Bone marrow (tissue), 2 donors: ENCODE data around the gene LARP4B.

Source experiments
- DNase-seq, 2 donors: peaks; one replicate each; lab custom pipeline; 2025; lab: John Stamatoyannopoulos, UW

LARP4B gene

GRCh38 chr10:866577-866941, 64.9 kb downstream of the LARP4B start:
- no peak for DNase-seq

- no peak for DNase-seq
Observed at GRCh38 chr10:865924-866576, 65.5 kb downstream of the LARP4B start.

DNA sequence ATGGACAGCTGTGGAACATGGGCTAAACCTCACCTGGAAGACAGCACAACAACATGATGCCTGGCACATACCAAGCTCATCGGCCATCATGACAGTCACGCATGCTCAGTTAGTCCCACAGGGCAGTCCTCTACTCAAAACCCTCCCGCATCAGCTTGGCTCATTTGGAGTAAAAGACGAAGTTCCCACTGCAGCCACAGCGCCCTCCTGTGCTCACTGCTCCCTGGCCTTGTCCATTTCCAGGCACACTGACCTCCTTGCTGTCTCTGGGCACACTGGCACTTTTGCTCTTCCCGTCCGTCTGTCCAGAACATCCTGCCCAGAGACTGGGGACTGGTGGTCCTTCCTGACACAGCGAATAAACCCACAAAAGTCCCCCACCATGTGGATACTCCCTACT, 66.2 kb downstream of the LARP4B start:
- DNase-seq: no peak

DNA sequence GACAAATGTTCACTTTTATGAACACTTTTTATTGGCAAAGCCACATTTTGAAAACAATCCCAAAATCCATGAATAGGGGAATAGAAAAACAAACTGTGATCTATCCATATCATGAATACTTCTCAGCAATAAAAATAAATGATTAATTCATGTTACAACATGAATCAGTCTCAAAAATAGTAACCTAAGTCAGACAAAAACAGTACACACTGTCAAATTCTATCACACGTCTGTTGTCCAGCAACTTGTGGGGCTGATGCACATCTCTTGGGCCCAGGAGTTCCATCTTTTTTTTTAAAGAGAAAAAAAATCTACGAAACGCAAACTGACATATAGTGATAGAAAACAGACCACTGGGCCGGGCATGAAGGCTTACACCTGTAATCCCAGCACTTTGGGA, 71.0 kb downstream of the LARP4B start:
- DNase-seq: no peak

- DNase-seq: no peak
Observed at GRCh38 chr10:856416-857157, 74.9 kb downstream of the LARP4B start.

- DNase-seq: no peak
Observed at GRCh38 chr10:855671-856070, 75.8 kb downstream of the LARP4B start.

- no peak for DNase-seq
Observed at GRCh38 chr10:855079-855478, 76.4 kb downstream of the LARP4B start.

GRCh38 chr10:853017-853416, 78.5 kb downstream of the LARP4B start:
- no peak for DNase-seq

DNA sequence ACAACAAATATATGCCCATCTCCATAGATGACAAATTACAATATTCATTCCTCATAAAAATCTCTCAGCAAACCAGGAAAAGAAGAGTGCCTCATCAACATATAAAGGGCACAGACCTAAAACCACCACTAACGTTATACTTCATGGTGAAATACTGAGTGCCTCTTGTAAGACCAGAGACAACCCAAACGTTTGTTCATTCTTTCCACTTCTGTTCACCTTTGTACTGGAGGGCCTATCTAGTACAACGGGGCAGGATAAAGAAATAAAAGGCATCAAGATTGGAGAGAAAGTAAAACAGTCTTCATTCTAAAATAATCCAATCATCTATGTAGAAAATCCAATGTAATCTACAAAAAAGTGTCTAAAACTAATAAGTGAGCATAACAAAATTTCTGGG, 79.1 kb downstream of the LARP4B start:
- no peak for DNase-seq

DNA sequence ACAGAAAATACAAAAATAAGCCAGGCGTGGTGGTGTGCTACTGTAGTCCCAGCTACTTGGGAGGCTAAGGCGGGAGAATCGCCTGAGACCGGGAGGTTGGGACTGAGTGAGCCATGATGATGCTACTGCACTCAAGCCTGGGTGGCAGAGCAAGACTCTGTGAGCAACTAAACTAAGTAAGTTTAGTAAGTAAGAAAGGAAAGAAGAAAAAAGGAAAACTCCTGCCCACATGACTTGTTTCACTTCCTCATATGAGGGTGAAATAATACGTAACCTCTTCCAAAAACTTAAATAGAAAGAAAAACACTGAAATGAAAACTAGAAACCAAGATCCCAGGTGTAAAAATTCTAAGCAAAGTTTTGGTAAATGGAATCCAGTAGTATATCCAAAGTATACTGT, 79.6 kb downstream of the LARP4B start:
- no peak for DNase-seq

GRCh38 chr10:850093-850492, 81.4 kb downstream of the LARP4B start:
- no peak for DNase-seq

DNA sequence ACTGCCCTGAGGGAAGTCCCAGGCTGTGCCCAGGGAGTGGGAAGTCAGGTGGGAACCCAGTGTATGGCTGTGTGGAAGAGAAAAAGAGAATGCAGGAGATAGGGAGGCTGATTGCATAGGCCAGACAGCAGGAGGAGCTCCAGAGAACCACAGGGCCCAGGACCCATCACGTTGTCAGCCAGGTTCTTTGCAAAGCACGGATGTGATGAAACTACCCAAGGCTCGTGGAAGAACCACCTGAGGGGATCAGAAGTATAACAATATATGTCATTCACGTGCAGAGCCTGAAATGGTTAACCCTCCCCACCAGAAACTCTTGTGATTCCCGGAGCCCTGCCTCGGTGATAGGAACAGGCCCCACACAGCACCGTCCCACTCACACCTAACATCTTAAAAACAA, 83.6 kb downstream of the LARP4B start:
- no peak for DNase-seq

- DNase-seq: no peak
Observed at GRCh38 chr10:846126-846685, 85.3 kb downstream of the LARP4B start.

GRCh38 chr10:845526-845925, 86.0 kb downstream of the LARP4B start:
- no peak for DNase-seq

GRCh38 chr10:844552-844951, 87.0 kb downstream of the LARP4B start:
- DNase-seq: no peak

GRCh38 chr10:843703-844102, 87.8 kb downstream of the LARP4B start:
- no peak for DNase-seq

DNA sequence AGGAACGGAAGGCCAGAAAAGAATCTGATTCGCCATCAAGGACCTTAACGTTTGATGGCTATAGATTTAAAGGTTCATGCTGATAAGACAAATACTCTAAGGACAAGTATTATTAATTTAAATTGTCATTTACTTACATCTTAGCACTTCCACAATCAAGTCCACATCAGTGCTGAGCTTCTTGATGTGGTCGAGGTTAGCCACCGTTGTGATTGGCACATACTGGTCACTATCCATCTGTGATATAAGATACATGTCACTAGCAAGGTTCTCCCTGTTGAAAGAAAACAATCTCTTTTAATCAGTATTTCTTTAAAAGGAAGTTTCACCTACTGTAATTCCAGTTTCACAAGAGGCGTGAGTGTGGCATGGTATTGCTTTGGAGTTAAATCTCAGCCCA, 88.7 kb downstream of the LARP4B start:
- DNase-seq: no peak

- no peak for DNase-seq
Observed at GRCh38 chr10:841535-841934, 90.0 kb downstream of the LARP4B start.

GRCh38 chr10:839550-840205, 91.8 kb downstream of the LARP4B start:
- no peak for DNase-seq

GRCh38 chr10:836782-837181, 94.7 kb downstream of the LARP4B start:
- no peak for DNase-seq

DNA sequence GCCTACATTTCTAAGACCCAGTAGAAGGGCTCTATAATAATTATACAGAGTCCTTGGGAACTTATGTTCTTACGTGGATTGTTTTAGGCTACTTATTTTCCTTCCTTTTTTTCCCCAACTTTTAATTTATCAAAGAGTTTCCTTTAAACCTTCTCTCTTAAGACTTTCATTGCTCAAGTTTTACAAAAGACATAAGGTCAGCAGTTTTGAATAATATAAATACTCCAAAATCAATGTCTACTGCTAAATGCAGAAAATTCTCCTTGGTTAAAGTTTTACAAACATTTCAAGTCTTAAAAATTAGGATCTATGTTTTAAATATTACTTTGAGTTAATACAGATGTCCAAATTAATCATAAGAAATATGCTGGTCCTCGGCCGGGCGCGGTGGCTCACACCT, 97.0 kb downstream of the LARP4B start:
- DNase-seq: no peak

- DNase-seq: no peak
Observed at GRCh38 chr10:829241-829640, 102.3 kb downstream of the LARP4B start.

DNA sequence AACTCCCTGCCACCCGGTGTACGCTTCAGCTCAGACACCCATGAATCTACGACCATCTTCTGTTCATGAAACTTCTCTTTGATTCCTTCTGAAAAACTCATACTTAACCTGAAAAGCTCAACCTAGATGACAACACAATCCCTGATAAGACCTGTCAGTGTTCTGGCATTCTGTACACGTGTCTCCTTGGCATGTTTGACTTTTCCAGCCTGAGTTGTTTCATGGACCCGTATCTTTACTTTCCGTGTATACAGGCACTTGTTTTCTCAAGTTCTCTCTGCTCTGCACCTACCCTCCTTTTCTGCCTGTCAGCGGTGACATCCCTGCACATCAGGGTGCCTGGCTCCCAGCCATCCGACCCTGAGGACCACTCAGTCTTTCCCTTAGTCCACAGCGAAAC, 103.3 kb downstream of the LARP4B start:
- DNase-seq: no peak
